Mesenchymal stem cell (in vitro differentiated cells and primary cell): ENCODE data around the gene WDR62.
A peak's percentile ranks its signal among the peaks of the same experiment; 100 is the strongest.
"Not testable (repeated sequence)": the region's sequence is repeated elsewhere in the genome, so short reads cannot be mapped to it uniquely, and the experiment has no call there.

Source experiments
- DNase-seq: peaks from one replicate; pipeline ENCODE4 v3.0.0-alpha.2; 2013
- H2AFZ ChIP-seq: one replicate; pipeline ENCODE4 v1.6.1; 2013; ENCODE audit warnings: low read depth, mild to moderate bottlenecking, control low read depth, inconsistent platforms, low read length, moderate library complexity
- H2AK5ac ChIP-seq: 2 replicates; pipeline ENCODE4 v1.6.1; 2013; ENCODE audit warnings: low read length, moderate library complexity, mild to moderate bottlenecking, inconsistent platforms; ENCODE audit not compliant: severe bottlenecking
- H2BK120ac ChIP-seq: one replicate; pipeline ENCODE4 v1.6.1; 2013; ENCODE audit warnings: low read depth, mild to moderate bottlenecking, inconsistent platforms, low read length, moderate library complexity
- H2BK12ac ChIP-seq, 2 experiments: one replicate each; pipeline ENCODE4 v1.6.1; 2013; ENCODE audit warnings: inconsistent platforms in 2 of 2, low read length in 2 of 2, mild to moderate bottlenecking in 2 of 2, moderate library complexity in 2 of 2, control low read depth in 1 of 2
- H2BK15ac ChIP-seq: one replicate; pipeline ENCODE4 v1.6.1; 2013; ENCODE audit warnings: mild to moderate bottlenecking, low read depth, inconsistent platforms; ENCODE audit not compliant: poor library complexity, severe bottlenecking
- H2BK5ac ChIP-seq: 2 replicates; pipeline ENCODE4 v1.6.1; 2013; ENCODE audit warnings: low read depth, mild to moderate bottlenecking, low read length, control low read depth, inconsistent platforms; ENCODE audit not compliant: poor library complexity, severe bottlenecking
- H3K14ac ChIP-seq, 2 experiments: one replicate each; pipeline ENCODE4 v1.6.1; 2013; ENCODE audit warnings: inconsistent platforms in 2 of 2, low read length in 2 of 2, control low read depth in 1 of 2, mild to moderate bottlenecking in 1 of 2, moderate library complexity in 1 of 2
- H3K18ac ChIP-seq, 2 experiments: one replicate each; pipeline ENCODE4 v1.6.1; 2013; ENCODE audit warnings: inconsistent platforms in 2 of 2, low read length in 2 of 2, control low read depth in 1 of 2, low read depth in 1 of 2, mild to moderate bottlenecking in 1 of 2
- H3K23ac ChIP-seq, 2 experiments: one replicate each; pipeline ENCODE4 v1.6.1; 2013; ENCODE audit warnings: inconsistent platforms in 2 of 2, low read length in 2 of 2, mild to moderate bottlenecking in 2 of 2, moderate library complexity in 2 of 2, control low read depth in 1 of 2
- H3K27ac ChIP-seq: 2 replicates; pipeline ENCODE4 v1.5.1; 2013; ENCODE audit warnings: mild to moderate bottlenecking, moderate library complexity, low read length, control low read depth, inconsistent platforms; ENCODE audit not compliant: poor library complexity, severe bottlenecking
- H3K27me3 ChIP-seq, 2 experiments: 2 replicates each; pipeline versions ENCODE4 v1.6.1 to v1.7.0; 2013; ENCODE audit warnings: low read length in 2 of 2, mild to moderate bottlenecking in 2 of 2, moderate library complexity in 2 of 2, control low read depth in 1 of 2, inconsistent platforms in 1 of 2; ENCODE audit not compliant: control insufficient read depth in 1 of 2, insufficient read depth in 1 of 2
- H3K36me3 ChIP-seq, 2 experiments: 2 replicates each; pipeline versions ENCODE4 v1.6.1 to v1.7.0; 2013; ENCODE audit warnings: low read length in 2 of 2, control low read depth in 1 of 2, inconsistent platforms in 1 of 2, low read depth in 1 of 2, mild to moderate bottlenecking in 1 of 2; ENCODE audit not compliant: insufficient read depth in 2 of 2, control insufficient read depth in 1 of 2
- H3K4ac ChIP-seq, 2 experiments: one replicate each; pipeline ENCODE4 v1.6.1; 2013; ENCODE audit warnings: inconsistent platforms in 2 of 2, low read length in 2 of 2, mild to moderate bottlenecking in 2 of 2, moderate library complexity in 2 of 2, control low read depth in 1 of 2, low read depth in 1 of 2
- H3K4me1 ChIP-seq: 2 replicates; pipeline ENCODE4 v1.6.1; 2013; ENCODE audit warnings: low read depth, low read length, control low read depth; ENCODE audit not compliant: control insufficient read depth, insufficient read depth
- H3K4me2 ChIP-seq: 2 replicates; pipeline ENCODE4 v1.6.1; 2013; ENCODE audit warnings: low read length, mild to moderate bottlenecking, inconsistent platforms; ENCODE audit not compliant: poor library complexity, severe bottlenecking
- H3K4me3 ChIP-seq, 2 experiments: 2 replicates each; pipeline versions ENCODE4 v1.5.1 to v1.7.0; 2013; ENCODE audit warnings: low read length in 2 of 2, mild to moderate bottlenecking in 2 of 2, control low read depth in 1 of 2, low read depth in 1 of 2; ENCODE audit not compliant: insufficient read depth in 1 of 2
- H3K79me1 ChIP-seq: replicated peaks from 2 replicates; pipeline ENCODE4 v1.6.1; 2013; ENCODE audit warnings: mild to moderate bottlenecking, control low read depth, low read length, inconsistent platforms; ENCODE audit not compliant: poor library complexity, severe bottlenecking
- H3K9ac ChIP-seq: 2 replicates; pipeline ENCODE4 v1.7.0; 2013; ENCODE audit warnings: mild to moderate bottlenecking, low read length, moderate library complexity
- H3K9me3 ChIP-seq: 2 replicates; pipeline ENCODE4 v1.7.0; 2013; ENCODE audit warnings: mild to moderate bottlenecking, low read length; ENCODE audit not compliant: control insufficient read depth
- H4K8ac ChIP-seq: one replicate; pipeline ENCODE4 v1.6.1; 2013; ENCODE audit warnings: inconsistent platforms, mild to moderate bottlenecking, low read length, moderate library complexity
- H4K91ac ChIP-seq: one replicate; pipeline ENCODE4 v1.6.1; 2013; ENCODE audit warnings: mild to moderate bottlenecking, low read length, inconsistent platforms
- WGBS: methylation state at CpG from one replicate; pipeline ENCODE4 v1.1.7; 2013; ENCODE audit warnings: mixed read lengths; 5-methylcytosine and 5-hydroxymethylcytosine counted together

The WDR62 gene

GRCh38 chr19:36041092-36041491 lies 13.6 kb upstream of the WDR62 start:
- not testable (repeated sequence) for H3K79me1 ChIP-seq, H3K4ac ChIP-seq, H3K4me3 ChIP-seq, H3K4me2 ChIP-seq, H4K91ac ChIP-seq, H2BK15ac ChIP-seq, H3K23ac ChIP-seq, H3K18ac ChIP-seq, H3K9me3 ChIP-seq, H2BK5ac ChIP-seq, H2BK12ac ChIP-seq, H2BK120ac ChIP-seq, H3K27me3 ChIP-seq, H3K14ac ChIP-seq, H2AFZ ChIP-seq, DNase-seq, H4K8ac ChIP-seq, H3K4me1 ChIP-seq, H3K27ac ChIP-seq
- peak overlapping the region; percentile 34 for H3K9ac ChIP-seq
- H3K36me3 ChIP-seq, result peaks cover 8 to 11% of the 10 kb centered on the region in 2 experiments
- 97% methylated on average over 6 of the region's 6 CpGs for WGBS
- H2AK5ac ChIP-seq, result peak overlapping the region; percentile 72

GRCh38 chr19:36041831-36042230 lies 12.9 kb upstream of the WDR62 start:
- Histone ChIP-seq H3K18ac (peak overlapping the region in 1 of 2 experiments; percentile 37), H3K27ac (peak overlapping the region; percentile 46), H3K9me3 (no peaks in the 10 kb centered on the region), H3K79me1 (peaks cover 5% of the 10 kb centered on the region), H3K23ac (no peak overlapping the region), H2BK120ac (peak overlapping the region; percentile 71), H3K14ac (peak overlapping the region in 1 of 2 experiments; percentile 48), H2AFZ (no peak overlapping the region), H2BK15ac (no peak overlapping the region), H4K8ac (no peak overlapping the region), H3K36me3 (peaks cover 8 to 11% of the 10 kb centered on the region in 2 experiments), H4K91ac (no peak overlapping the region), H3K4me1 (peaks cover 6% of the 10 kb centered on the region), H3K9ac (peak overlapping the region; percentile 34), H3K27me3 (no peaks in the 10 kb centered on the region), H2AK5ac (peak overlapping the region; percentile 76), H3K4ac (peak overlapping the region in 1 of 2 experiments; percentile 82), H3K4me2 (no peak overlapping the region), H3K4me3 (no peak overlapping the region), H2BK5ac (no peak overlapping the region), H2BK12ac (no peak overlapping the region)
- 24% methylated on average over 3 of the region's 3 CpGs for WGBS
- peak; percentile 76 for DNase-seq

- DNase-seq, result no peak
- WGBS, result 100% methylated on average over 1 of the region's 2 CpGs
- Histone ChIP-seq H3K27ac (no peak overlapping the region), H3K18ac (no peak overlapping the region), H3K4me2 (no peak overlapping the region), H3K9me3 (no peaks in the 10 kb centered on the region), H3K4me1 (peaks cover 6% of the 10 kb centered on the region), H3K14ac (no peak overlapping the region), H4K91ac (no peak overlapping the region), H2BK5ac (no peak overlapping the region), H2BK15ac (no peak overlapping the region), H3K79me1 (peaks cover 7% of the 10 kb centered on the region), H2AK5ac (no peak overlapping the region), H3K27me3 (no peaks in the 10 kb centered on the region), H3K4me3 (no peak overlapping the region), H3K4ac (no peak overlapping the region), H2BK12ac (no peak overlapping the region), H4K8ac (no peak overlapping the region), H2AFZ (no peak overlapping the region), H3K36me3 (peaks cover 0 to 11% of the 10 kb centered on the region in 2 experiments), H3K9ac (no peak overlapping the region), H2BK120ac (no peak overlapping the region), H3K23ac (no peak overlapping the region)
Observed at GRCh38 chr19:36043952-36044351, 10.7 kb upstream of the WDR62 start.

- no peak overlapping the region for H2BK12ac ChIP-seq
- no peak overlapping the region for H4K91ac ChIP-seq
- peaks cover 7% of the 10 kb centered on the region for H3K79me1 ChIP-seq
- no peak overlapping the region for H2BK5ac ChIP-seq
- no peak overlapping the region for H2BK15ac ChIP-seq
- H3K4ac ChIP-seq, result no peak overlapping the region
- 91% methylated on average over 4 of the region's 5 CpGs for WGBS
- no peak overlapping the region for H3K14ac ChIP-seq
- H2BK120ac ChIP-seq, result no peak overlapping the region
- H4K8ac ChIP-seq, result no peak overlapping the region
- H2AK5ac ChIP-seq, result no peak overlapping the region
- H3K36me3 ChIP-seq, result no peaks in the 10 kb centered on the region
- no peak overlapping the region for H2AFZ ChIP-seq
- H3K4me2 ChIP-seq, result no peak overlapping the region
- no peak overlapping the region for H3K27ac ChIP-seq
- H3K9ac ChIP-seq, result no peak overlapping the region
- no peaks in the 10 kb centered on the region for H3K27me3 ChIP-seq
- no peak overlapping the region for H3K23ac ChIP-seq
- no peak overlapping the region for H3K18ac ChIP-seq
- H3K4me3 ChIP-seq, result no peak overlapping the region
- peaks cover 6% of the 10 kb centered on the region for H3K4me1 ChIP-seq
- no peak for DNase-seq
- H3K9me3 ChIP-seq, result no peaks in the 10 kb centered on the region
Observed at GRCh38 chr19:36046443-36047050, 8.2 kb upstream of the WDR62 start.
